ENCODE data around the gene NAT14. TPM values are rescaled to one million over a fixed set of nuclear protein-coding genes. Genes with fewer than 3 reads are reported as not detected.

Gene NAT14
- total RNA-seq, 4 donors from 2014 or later: 2.5 to 5.3 (median 4.1) TPM

DNA sequence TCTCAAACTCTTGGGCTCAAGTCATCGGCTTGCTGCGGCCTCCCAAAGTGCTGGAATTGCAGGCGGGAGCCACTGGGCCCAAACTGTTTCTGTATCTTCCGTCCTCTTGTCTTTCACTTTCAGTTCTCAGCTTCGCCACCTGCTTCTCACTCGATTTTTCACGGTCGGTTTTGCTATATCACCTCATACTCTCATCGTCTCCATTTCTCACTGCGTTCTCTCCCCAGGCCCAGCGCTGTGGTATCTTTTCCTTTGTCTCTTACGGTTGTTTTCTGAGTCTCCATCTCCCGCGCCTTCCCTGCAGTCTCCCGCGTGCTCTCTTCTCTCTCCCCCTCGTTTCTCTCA is 18.1 kb downstream of the NAT14 start:
- DNase-seq (ENCODE audit: low spot score in 2 of 2): no peak
- TF ChIP-seq POLR2A (IDR thresholded peaks at IDR 0.05): no peak
- TF ChIP-seq, protein P1, sequence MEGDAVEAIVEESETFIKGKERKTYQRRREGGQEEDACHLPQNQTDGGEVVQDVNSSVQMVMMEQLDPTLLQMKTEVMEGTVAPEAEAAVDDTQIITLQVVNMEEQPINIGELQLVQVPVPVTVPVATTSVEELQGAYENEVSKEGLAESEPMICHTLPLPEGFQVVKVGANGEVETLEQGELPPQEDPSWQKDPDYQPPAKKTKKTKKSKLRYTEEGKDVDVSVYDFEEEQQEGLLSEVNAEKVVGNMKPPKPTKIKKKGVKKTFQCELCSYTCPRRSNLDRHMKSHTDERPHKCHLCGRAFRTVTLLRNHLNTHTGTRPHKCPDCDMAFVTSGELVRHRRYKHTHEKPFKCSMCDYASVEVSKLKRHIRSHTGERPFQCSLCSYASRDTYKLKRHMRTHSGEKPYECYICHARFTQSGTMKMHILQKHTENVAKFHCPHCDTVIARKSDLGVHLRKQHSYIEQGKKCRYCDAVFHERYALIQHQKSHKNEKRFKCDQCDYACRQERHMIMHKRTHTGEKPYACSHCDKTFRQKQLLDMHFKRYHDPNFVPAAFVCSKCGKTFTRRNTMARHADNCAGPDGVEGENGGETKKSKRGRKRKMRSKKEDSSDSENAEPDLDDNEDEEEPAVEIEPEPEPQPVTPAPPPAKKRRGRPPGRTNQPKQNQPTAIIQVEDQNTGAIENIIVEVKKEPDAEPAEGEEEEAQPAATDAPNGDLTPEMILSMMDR (IDR thresholded peaks at IDR 0.05): no peak
- intact Hi-C loops (cut with DNase I; ENCODE audit: low total_unique reads): no loop called here
- 75 to 93% methylated on average over 17 of the region's 17 CpGs for WGBS, 2 donors
- H3K4me3 ChIP-seq (ENCODE audit: low read depth, poor library complexity, severe bottlenecking): no peak overlapping the region

DNA sequence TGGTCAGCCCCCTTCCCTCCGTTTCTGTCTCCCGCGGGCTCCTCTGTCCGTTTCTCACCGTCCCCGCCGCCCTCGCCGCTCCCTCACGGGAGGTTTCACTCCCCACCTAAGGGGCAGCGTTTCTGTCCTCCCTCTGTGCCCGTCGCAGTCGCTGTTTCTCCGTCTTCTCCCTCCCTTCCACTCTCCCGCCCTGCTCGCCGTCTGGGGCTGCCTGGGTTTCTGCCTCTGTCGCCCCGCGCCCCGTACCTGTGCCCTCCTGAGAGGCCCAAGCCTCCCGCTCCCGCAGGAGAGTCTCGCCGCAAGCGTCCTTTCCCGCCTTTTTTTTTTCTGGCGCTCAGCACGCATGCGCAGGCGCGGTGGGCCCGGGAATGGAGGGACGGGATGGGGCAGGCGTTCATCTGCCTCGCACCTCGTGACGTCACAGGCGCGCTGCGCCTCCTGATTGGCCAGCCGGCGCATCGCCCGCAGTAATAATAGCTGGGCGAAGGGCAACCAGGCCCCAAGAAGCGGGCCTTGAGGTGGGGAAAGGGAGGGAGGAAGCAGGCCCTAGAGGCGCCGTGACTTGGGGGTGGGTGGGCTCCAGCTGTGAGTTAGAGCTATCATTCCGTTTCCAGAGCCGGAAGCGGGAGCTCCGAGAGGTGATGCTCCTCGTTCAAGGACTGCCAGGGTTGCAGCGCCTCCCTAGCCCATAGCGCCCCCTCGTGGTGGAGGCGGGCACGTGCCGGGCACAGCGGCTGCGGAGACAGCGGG is 18.7 kb downstream of the NAT14 start:
- TF ChIP-seq, protein P1 (IDR thresholded peaks at IDR 0.05): peak in 1 of 3 donors; percentile 90
- no peak for TF ChIP-seq POLR2A (IDR thresholded peaks at IDR 0.05)
- DNase-seq (ENCODE audit: low spot score in 2 of 2): peak; percentile 86 to 98
- intact Hi-C loops (cut with DNase I; ENCODE audit: low total_unique reads): no loop called here
- H3K4me3 ChIP-seq (ENCODE audit: low read depth, poor library complexity, severe bottlenecking): no peak overlapping the region
- 11 to 14% methylated on average over 59 to 64 of the region's 64 CpGs for WGBS, 2 donors

DNA sequence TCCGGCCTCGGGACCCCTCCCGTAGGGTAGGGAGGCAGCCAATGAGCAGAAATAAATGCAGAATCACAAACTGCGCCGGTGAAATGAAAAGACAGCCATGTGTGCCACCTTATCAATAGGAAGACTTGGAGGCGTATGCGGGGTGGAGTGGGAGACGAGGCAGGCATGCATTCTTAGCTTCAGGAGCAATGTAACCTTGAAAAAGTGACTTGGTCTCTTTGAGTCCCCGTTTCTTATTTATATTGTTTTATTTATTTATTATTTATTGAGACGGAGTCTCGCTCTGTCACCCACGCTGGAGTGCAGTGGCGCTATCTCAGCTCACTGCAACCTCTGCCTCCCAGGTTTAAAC is 19.2 kb downstream of the NAT14 start:
- TF ChIP-seq POLR2A (IDR thresholded peaks at IDR 0.05): no peak
- TF ChIP-seq, protein P1 (IDR thresholded peaks at IDR 0.05): no peak
- no peak for DNase-seq (ENCODE audit: low spot score in 2 of 2)
- no peak overlapping the region for H3K4me3 ChIP-seq (ENCODE audit: low read depth, poor library complexity, severe bottlenecking)
- WGBS, 2 donors: 24 to 31% methylated on average over 13 of the region's 13 CpGs
- intact Hi-C loops (cut with DNase I; ENCODE audit: low total_unique reads): no loop called here

DNA sequence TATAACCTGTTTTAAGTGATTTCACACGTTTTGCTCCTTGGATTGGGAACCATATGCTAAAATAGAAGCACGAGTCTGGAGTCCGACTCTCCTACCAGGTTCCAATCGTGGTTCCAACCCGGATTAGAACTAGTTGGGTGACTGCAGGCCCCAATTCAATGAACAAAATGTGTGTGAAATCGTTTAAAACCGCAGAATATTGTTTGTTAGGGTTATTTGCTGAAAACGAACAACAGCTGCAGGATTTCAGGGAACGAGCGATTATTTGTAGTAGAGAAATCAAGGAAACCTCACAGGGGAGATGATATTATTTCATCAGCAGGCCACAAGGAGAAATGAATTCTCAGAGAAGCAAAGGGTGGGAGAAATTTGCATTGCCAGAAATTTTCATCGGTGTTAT is 20.0 kb downstream of the NAT14 start:
- intact Hi-C loops (cut with DNase I; ENCODE audit: low total_unique reads): no loop called here
- H3K4me3 ChIP-seq (ENCODE audit: low read depth, poor library complexity, severe bottlenecking): no peak overlapping the region
- 85 to 88% methylated on average over 11 of the region's 11 CpGs for WGBS, 2 donors
- TF ChIP-seq POLR2A (IDR thresholded peaks at IDR 0.05): no peak
- TF ChIP-seq, protein P1 (IDR thresholded peaks at IDR 0.05): no peak
- no peak for DNase-seq (ENCODE audit: low spot score in 2 of 2)

DNA sequence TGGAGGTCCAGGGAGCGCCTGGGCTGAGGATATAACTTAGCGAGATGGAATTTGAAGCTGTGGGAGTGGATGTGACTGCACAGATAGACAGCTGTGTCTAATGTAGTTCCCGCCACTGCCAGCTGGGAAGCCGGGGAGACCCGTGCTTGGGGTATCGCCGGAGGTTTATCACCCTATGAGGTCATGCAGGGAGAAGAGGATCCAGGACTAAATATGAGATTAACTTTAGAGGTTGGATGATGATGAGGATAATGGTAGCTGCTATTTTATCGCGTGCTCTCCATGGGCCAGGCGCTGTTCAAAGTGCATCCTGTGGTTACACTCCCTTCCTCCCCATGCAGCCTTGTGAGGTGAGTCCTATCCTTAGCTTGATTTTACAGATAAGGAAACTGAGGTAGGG is 23.1 kb downstream of the NAT14 start:
- no peak overlapping the region for H3K4me3 ChIP-seq (ENCODE audit: low read depth, poor library complexity, severe bottlenecking)
- no peak for DNase-seq (ENCODE audit: low spot score in 2 of 2)
- intact Hi-C loops (cut with DNase I; ENCODE audit: low total_unique reads): no loop called here
- TF ChIP-seq POLR2A (IDR thresholded peaks at IDR 0.05): no peak
- TF ChIP-seq, protein P1 (IDR thresholded peaks at IDR 0.05): no peak
- 76 to 77% methylated on average over 10 of the region's 10 CpGs for WGBS, 2 donors

Measured in lower leg skin (tissue), 4 donors.